ENCODE measurements around the gene NLGN3.

NLGN3 gene

GRCh38 chrX:71147496-71148277 lies 3.0 kb downstream of the NLGN3 start:
- peak; percentile 17 for DNase-seq (ENCODE audit: low spot score)
- no peak for TF ChIP-seq CTCF (IDR thresholded peaks at IDR 0.05; ENCODE audit: extremely low read depth, missing control alignments)

GRCh38 chrX:71148278-71148663 lies 3.6 kb downstream of the NLGN3 start:
- TF ChIP-seq CTCF (IDR thresholded peaks at IDR 0.05; ENCODE audit: extremely low read depth, missing control alignments): no peak
- DNase-seq (ENCODE audit: low spot score): no peak

- TF ChIP-seq CTCF (IDR thresholded peaks at IDR 0.05; ENCODE audit: extremely low read depth, missing control alignments): no peak
- no peak for DNase-seq (ENCODE audit: low spot score)
Measured at GRCh38 chrX:71151366-71151765, 6.7 kb downstream of the NLGN3 start.

GRCh38 chrX:71154196-71154595 lies 9.6 kb downstream of the NLGN3 start:
- DNase-seq (ENCODE audit: low spot score): no peak
- no peak for TF ChIP-seq CTCF (IDR thresholded peaks at IDR 0.05; ENCODE audit: extremely low read depth, missing control alignments)

GRCh38 chrX:71154641-71155040 lies 10.0 kb downstream of the NLGN3 start:
- no peak for TF ChIP-seq CTCF (IDR thresholded peaks at IDR 0.05; ENCODE audit: extremely low read depth, missing control alignments)
- no peak for DNase-seq (ENCODE audit: low spot score)

- no peak for DNase-seq (ENCODE audit: low spot score)
- no peak for TF ChIP-seq CTCF (IDR thresholded peaks at IDR 0.05; ENCODE audit: extremely low read depth, missing control alignments)
Measured at GRCh38 chrX:71158603-71159002, 14.0 kb downstream of the NLGN3 start.

- TF ChIP-seq CTCF (IDR thresholded peaks at IDR 0.05; ENCODE audit: extremely low read depth, missing control alignments): no peak
Measured at GRCh38 chrX:71159335-71159734, 14.7 kb downstream of the NLGN3 start.

More at GRCh38 chrX:71159335-71159734, 14.7 kb downstream of the NLGN3 start:
- no peak for DNase-seq (ENCODE audit: low spot score)
